Aorta (tissue), 5 donors: Measurements from ENCODE around the gene EDARADD. TPM values are rescaled to one million over a fixed set of nuclear protein-coding genes. Genes with fewer than 3 reads are reported as not detected.

Experiments used
- ATAC-seq: fragments of 200-7000 bp; cut with Tn5 transposase; one replicate; pipeline ENCODE4 v1.9.1; 2022; ENCODE audit warnings: moderate library complexity; ENCODE audit not compliant: low FRiP score
- DNase-seq, 2 donors: peaks; one replicate each; pipeline ENCODE4 v3.0.0-alpha.2; 2020
- H3K27ac ChIP-seq, 2 donors: one replicate each; pipeline ENCODE4 v1.5.1; 2013; ENCODE audit warnings: low read length in 2 of 2, mild to moderate bottlenecking in 2 of 2, moderate library complexity in 2 of 2, control low read depth in 1 of 2, inconsistent platforms in 1 of 2, low read depth in 1 of 2
- H3K27me3 ChIP-seq, 2 donors: one replicate each; pipeline ENCODE4 v1.6.1; 2013; ENCODE audit warnings: control low read depth in 1 of 2, low read length in 1 of 2, mild to moderate bottlenecking in 1 of 2, moderate library complexity in 1 of 2; ENCODE audit not compliant: insufficient read depth in 2 of 2, control insufficient read depth in 1 of 2
- H3K36me3 ChIP-seq, 2 donors: one replicate each; pipeline ENCODE4 v1.6.1; 2013; ENCODE audit warnings: control low read depth in 1 of 2, low read length in 1 of 2, mild to moderate bottlenecking in 1 of 2; ENCODE audit not compliant: insufficient read depth in 2 of 2, control insufficient read depth in 1 of 2
- H3K4me1 ChIP-seq, 2 donors: one replicate each; pipeline ENCODE4 v1.6.1; 2013; ENCODE audit warnings: low read length in 2 of 2, control low read depth in 1 of 2, mild to moderate bottlenecking in 1 of 2, moderate library complexity in 1 of 2; ENCODE audit not compliant: insufficient read depth in 2 of 2, control insufficient read depth in 1 of 2
- H3K4me3 ChIP-seq, 2 donors: one replicate each; pipeline ENCODE4 v1.5.1; 2013; ENCODE audit warnings: low read length in 2 of 2, control low read depth in 1 of 2, mild to moderate bottlenecking in 1 of 2
- H3K9me3 ChIP-seq: one replicate; pipeline ENCODE4 v1.6.1; 2013; ENCODE audit warnings: mild to moderate bottlenecking, low read length; ENCODE audit not compliant: control insufficient read depth
- WGBS, 2 donors: extraction: QIAGEN DNeasy Blood & Tissue Kit; methylation state at CpG; one replicate each; pipeline ENCODE4 v1.1.7; 2013; 5-methylcytosine and 5-hydroxymethylcytosine counted together
- intact Hi-C, 2 donors: fragments of 100-400 bp; cut with DNase I; formaldehyde crosslinking; loops; one replicate each; pipeline versions ENCODE4 v1.14.2 to v1.15.0; 2022
- polyA plus RNA-seq, 2 donors: library from polyadenylated mRNA; stranded (reverse); fragments of 200-250 nt; gene quantifications; one replicate each; pipeline ENCODE4 v1.2.3, GENCODE V29; 2013
- total RNA-seq, 2 donors: library from RNA; stranded (reverse); fragmentation: NEBNext Ultra II Directional; extraction: Animal tissue kit (Norgen Biotek cat#: 25700); gene quantifications; one replicate each; pipeline ENCODE4 v1.2.1, GENCODE V29; 2021
- donor health status: healthy with polysubstance abuse.
- donor health status: Bipolar disorder and iron deficiency.
- donor health status: DM: no; HTN: no; CAD: no.
- donor health status: DM: no; HTN: no; CAD: no.
- donor health status: DM: yes; HTN: yes; CAD: no.

EDARADD gene
- total and polyA plus RNA-seq, 4 donors: 0.25 to 0.59 (median 0.43) TPM

DNA sequence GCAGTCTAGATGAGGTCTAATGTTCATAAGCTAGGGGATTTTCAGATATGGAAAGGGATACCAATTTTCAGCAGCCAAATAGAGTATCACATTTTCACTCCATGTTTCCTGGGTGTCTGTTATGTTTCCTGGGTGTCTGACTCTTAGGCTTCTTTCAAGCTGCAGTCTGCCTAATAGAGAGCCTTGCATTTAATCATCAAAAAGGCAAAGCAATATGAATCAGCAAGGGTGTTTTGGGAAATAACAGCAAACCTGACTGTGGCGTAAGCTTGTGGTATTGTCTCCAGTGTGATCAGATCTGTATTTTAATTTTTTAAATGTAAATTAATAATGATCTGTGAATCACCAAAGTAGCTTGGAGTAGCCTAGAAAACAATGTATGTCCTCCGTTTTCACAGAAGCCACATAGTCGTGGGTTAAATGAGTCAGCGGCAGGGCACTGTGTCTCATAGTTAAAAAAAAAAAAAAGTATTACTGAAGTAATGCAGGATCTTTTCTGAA is 140.1 kb downstream of the EDARADD start:
- no peak overlapping the region for H3K4me3 ChIP-seq
- H3K4me1 ChIP-seq: no peaks in the 10 kb centered on the region
- no peaks in the 10 kb centered on the region for H3K27me3 ChIP-seq
- intact Hi-C loops: no loop called here
- ATAC-seq: no peak
- no peak for DNase-seq
- 65 to 66% methylated on average over 4 of the region's 4 CpGs for WGBS, 2 donors
- no peak overlapping the region for H3K27ac ChIP-seq
- H3K9me3 ChIP-seq: no peaks in the 10 kb centered on the region
- peaks cover 5 to 6% of the 10 kb centered on the region in 2 donors for H3K36me3 ChIP-seq

Other genes with a start within 250 kb of the EDARADD start
- gene ERO1B, start 112.3 kb upstream of the EDARADD start, total RNA-seq: 10 to 100 TPM in 1 of 2 donors, 1 to 10 TPM in 1; 9.6 to 12.9 TPM
- 1 to 10 TPM; 1.9 to 8.9 TPM for gene ERO1B, start 112.3 kb upstream of the EDARADD start, polyA plus RNA-seq
- gene LGALS8, start 129.7 kb downstream of the EDARADD start, total RNA-seq: 10 to 100 TPM; 38.9 to 75.5 TPM
- gene LGALS8, start 129.7 kb downstream of the EDARADD start, polyA plus RNA-seq: 10 to 100 TPM; 13.6 to 43.1 TPM
- gene HEATR1, start 210.2 kb downstream of the EDARADD start, total RNA-seq: 10 to 100 TPM; 28.2 to 34.9 TPM
- 1 to 10 TPM; 1.6 to 4.6 TPM for gene HEATR1, start 210.2 kb downstream of the EDARADD start, polyA plus RNA-seq